ENCODE measurements around the gene SLC22A1.
"Not testable (repeated sequence)": the region's sequence is repeated elsewhere in the genome, so short reads cannot be mapped to it uniquely, and the experiment has no call there.

Gene SLC22A1

DNA sequence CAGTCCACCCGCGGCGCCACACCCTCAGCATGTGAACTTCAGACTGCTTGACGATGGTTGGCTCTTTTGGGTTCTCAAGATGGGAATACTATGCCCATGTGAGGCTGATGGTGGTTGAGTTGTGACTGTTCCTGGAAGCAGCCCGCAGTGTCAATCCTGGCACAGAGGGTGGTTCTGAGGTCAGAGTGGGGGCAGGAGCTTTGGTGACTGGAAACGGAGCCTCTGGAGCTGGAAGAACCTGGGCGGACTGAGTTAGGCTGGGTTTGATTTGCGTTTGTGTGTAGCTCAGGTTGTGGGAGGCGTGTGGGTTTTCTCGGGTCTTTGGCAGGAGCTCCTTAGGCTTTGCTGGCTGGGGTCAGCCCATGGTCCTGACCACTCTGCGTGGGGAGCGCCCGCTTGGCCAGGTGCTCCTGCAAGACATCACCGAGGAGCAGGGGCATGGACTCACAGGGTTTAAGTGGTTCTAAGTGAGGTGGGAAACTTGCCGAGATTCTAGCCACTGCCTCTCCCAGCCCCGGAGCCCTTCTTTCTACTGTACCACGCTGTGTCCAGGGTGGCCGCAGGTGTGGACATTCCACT, 37.3 kb upstream of the SLC22A1 start:
- Histone ChIP-seq H3K4me3 (ENCODE audit: low read length) (no peak overlapping the region), H3K9me3 (ENCODE audit: control insufficient read depth, insufficient read depth, low read length) (no peaks in the 10 kb centered on the region; the same call in 1 of the 2 replicates), H3K27me3 (ENCODE audit: control insufficient read depth, insufficient read depth, low read length) (no peaks in the 10 kb centered on the region), H3K4me1 (ENCODE audit: control insufficient read depth, insufficient read depth, low read length) (no peaks in the 10 kb centered on the region), H3K27ac (ENCODE audit: low read length) (no peak overlapping the region), H3K36me3 (ENCODE audit: control insufficient read depth, insufficient read depth, low read length) (peaks cover 36% of the 10 kb centered on the region)
- no peak for DNase-seq (ENCODE audit: low read depth, low spot score)
- no CpG with 5 or more reads among the region's 18 CpGs for WGBS (ENCODE audit: insufficient coverage, insufficient read length)

DNA sequence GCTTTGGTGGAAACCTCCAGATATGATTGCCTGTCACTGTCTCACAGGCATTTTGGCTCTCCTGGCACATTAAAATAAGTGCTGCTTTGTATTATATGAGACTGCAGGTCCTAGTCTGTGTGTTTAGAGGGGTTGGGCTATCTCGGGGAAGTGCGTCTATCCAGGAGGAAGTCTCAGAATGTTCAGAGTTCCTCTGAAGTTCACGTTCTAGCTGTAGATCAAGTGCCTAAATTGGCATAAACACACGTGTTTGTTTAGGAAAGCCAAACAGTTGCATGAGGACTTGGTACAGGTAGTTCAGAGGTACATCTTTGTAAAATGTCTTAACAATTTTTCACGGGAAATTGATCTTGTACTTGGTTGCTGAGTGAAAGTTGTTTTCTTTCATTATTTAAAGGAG, 36.4 kb upstream of the SLC22A1 start:
- Histone ChIP-seq H3K27ac (ENCODE audit: low read length) (no peak overlapping the region), H3K27me3 (ENCODE audit: control insufficient read depth, insufficient read depth, low read length) (no peaks in the 10 kb centered on the region), H3K4me3 (ENCODE audit: low read length) (no peak overlapping the region), H3K9me3 (ENCODE audit: control insufficient read depth, insufficient read depth, low read length) (no peaks in the 10 kb centered on the region), H3K36me3 (ENCODE audit: control insufficient read depth, insufficient read depth, low read length) (peaks cover 27% of the 10 kb centered on the region), H3K4me1 (ENCODE audit: control insufficient read depth, insufficient read depth, low read length) (no peaks in the 10 kb centered on the region)
- no peak for DNase-seq (ENCODE audit: low read depth, low spot score)
- WGBS (ENCODE audit: insufficient coverage, insufficient read length) = no CpG with 5 or more reads among the region's 5 CpGs

DNA sequence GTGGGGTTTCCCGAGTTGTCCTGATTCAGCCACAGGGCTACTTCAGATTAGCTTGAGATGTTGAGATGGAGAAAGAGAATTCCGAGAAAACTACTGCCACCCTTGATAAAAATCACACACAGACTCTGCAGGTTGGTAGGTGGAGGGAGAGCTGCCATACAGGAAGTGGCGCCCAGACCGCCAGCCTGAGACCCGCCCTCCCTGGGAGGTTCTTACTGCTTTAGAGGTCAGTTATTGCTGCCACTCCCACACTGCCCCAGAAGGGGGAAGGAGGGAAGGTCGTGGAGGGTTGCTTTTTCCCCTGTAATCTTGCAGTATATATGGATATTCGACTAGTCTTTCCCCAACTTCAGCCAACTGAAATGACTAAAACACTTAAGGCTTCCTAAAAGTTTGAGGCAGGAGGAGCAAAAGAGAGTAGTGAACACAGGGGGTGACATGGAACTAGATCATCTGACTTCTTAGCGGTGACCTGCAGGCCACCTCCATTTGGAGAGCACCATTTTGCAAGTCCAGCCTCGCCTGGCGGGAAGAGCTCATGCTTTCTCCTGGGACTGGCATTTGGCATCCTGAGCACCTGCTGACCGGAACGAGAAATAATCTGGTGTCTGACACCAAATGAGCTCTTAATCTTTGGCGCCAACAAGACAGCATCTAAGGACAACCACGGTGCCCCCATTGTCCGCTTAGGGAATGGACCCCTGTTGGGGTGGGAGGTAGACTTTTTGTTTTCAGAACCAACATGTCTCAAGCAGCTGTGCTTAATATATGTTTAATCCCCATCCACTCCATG, 35.7 kb upstream of the SLC22A1 start:
- H3K4me1 ChIP-seq (ENCODE audit: control insufficient read depth, insufficient read depth, low read length) = no peaks in the 10 kb centered on the region
- no CpG with 5 or more reads among the region's 15 CpGs for WGBS (ENCODE audit: insufficient coverage, insufficient read length)
- no peaks in the 10 kb centered on the region for H3K27me3 ChIP-seq (ENCODE audit: control insufficient read depth, insufficient read depth, low read length)
- no peaks in the 10 kb centered on the region for H3K9me3 ChIP-seq (ENCODE audit: control insufficient read depth, insufficient read depth, low read length)
- DNase-seq (ENCODE audit: low read depth, low spot score) = no peak
- H3K36me3 ChIP-seq (ENCODE audit: control insufficient read depth, insufficient read depth, low read length) = peaks cover 27% of the 10 kb centered on the region
- H3K4me3 ChIP-seq (ENCODE audit: low read length) = no peak overlapping the region
- no peak overlapping the region for H3K27ac ChIP-seq (ENCODE audit: low read length)

DNA sequence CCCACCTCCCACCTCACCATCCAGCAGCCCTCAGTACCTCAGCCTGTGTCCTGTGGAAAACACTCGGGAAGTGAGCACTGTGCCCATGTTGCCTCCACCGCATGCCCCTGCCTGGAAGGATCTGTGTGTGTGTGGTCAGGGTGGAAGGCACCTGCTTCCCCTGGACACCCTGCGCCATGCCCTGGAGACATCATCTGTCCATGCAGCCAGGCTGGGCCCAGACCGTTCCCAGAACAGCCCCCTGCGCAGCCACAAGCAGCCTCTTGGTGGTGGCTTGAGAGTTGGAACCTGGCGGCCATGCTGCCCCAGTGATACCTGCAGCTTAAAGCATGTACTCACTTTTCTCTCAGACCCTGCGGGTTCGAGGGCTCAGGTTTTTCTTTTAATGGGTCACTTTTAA, 34.9 kb upstream of the SLC22A1 start:
- no peaks in the 10 kb centered on the region for H3K9me3 ChIP-seq (ENCODE audit: control insufficient read depth, insufficient read depth, low read length)
- no peak overlapping the region for H3K4me3 ChIP-seq (ENCODE audit: low read length)
- H3K27me3 ChIP-seq (ENCODE audit: control insufficient read depth, insufficient read depth, low read length) = no peaks in the 10 kb centered on the region
- peaks cover 30% of the 10 kb centered on the region for H3K36me3 ChIP-seq (ENCODE audit: control insufficient read depth, insufficient read depth, low read length)
- no peak overlapping the region for H3K27ac ChIP-seq (ENCODE audit: low read length)
- DNase-seq (ENCODE audit: low read depth, low spot score) = no peak
- H3K4me1 ChIP-seq (ENCODE audit: control insufficient read depth, insufficient read depth, low read length) = no peaks in the 10 kb centered on the region
- no CpG with 5 or more reads among the region's 8 CpGs for WGBS (ENCODE audit: insufficient coverage, insufficient read length)

DNA sequence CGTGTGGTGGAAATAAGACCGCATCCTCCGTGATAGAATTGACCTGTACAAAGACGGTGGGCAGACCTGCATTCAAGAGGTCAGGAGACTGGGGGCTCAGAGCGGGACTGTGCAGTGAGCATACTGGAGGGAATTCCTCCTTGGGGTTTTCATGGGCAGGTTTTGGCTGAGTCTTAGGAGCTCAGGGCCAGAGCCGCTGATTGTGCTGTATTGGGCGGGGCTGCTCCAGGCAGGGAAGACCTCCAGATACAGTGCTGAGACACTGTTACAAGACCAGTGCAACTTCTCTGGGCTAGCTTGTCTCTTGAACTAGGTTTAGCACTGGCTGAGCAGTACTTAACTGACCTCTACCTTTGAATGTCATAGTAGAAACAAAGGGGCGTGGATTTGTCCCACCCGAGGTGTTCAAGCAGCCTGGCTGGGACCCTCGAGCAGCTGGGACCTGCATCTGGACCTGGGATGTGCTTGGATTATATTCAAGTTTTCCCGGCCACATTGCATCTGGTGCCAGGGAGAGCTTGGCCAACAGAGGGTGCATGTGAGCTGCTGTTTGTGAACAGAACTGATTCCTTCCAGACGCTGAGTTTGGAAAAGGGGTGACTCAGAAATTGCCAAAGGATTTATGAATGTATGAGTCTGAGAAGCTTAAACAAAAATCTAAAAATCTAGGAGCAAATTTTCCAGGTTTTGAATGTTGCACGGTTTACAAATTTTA, 33.4 kb upstream of the SLC22A1 start:
- no peaks in the 10 kb centered on the region for H3K27me3 ChIP-seq (ENCODE audit: control insufficient read depth, insufficient read depth, low read length)
- no CpG with 5 or more reads among the region's 13 CpGs for WGBS (ENCODE audit: insufficient coverage, insufficient read length)
- no peaks in the 10 kb centered on the region for H3K4me1 ChIP-seq (ENCODE audit: control insufficient read depth, insufficient read depth, low read length)
- no peaks in the 10 kb centered on the region for H3K9me3 ChIP-seq (ENCODE audit: control insufficient read depth, insufficient read depth, low read length)
- peaks cover 39% of the 10 kb centered on the region for H3K36me3 ChIP-seq (ENCODE audit: control insufficient read depth, insufficient read depth, low read length)
- no peak overlapping the region for H3K27ac ChIP-seq (ENCODE audit: low read length)
- DNase-seq (ENCODE audit: low read depth, low spot score) = no peak
- H3K4me3 ChIP-seq (ENCODE audit: low read length) = no peak overlapping the region

DNA sequence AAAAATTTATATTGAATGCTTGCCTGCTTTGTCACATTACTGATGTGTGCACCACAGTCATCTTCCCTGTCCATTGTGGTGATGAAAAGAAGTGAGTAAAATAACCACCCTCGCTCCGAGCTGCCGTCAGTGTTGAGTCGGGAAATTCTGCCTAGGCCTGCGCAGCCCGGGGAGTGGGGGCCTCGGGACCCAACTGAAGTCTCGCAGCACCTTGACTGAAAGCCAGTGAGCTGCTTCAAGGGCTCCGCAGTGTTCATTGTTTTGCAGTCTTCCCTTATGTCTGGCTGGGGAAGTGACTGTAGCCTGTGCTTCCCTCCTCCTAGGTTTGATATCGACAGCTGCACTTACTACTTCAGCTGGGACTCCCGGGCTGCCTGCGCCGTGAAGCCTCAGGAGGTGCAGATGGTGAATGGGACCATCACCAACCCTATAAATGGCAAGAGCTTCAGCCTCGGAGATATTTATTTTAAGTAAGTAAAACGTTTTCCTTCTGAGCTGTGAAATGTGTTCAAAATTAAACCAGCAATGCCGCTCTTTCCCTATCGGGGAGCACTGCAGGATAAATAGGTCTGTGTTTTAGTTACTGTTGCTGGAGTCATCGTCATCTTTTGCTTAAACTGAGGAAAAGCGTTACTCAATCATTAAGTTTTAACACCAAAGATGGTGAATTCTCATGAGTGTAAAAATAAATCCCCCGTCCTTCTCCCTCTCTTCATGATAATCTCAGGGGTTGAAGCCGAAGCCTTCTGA, 32.7 kb upstream of the SLC22A1 start:
- H3K4me3 ChIP-seq (ENCODE audit: low read length) = no peak overlapping the region
- H3K27me3 ChIP-seq (ENCODE audit: control insufficient read depth, insufficient read depth, low read length) = no peaks in the 10 kb centered on the region
- no peaks in the 10 kb centered on the region for H3K9me3 ChIP-seq (ENCODE audit: control insufficient read depth, insufficient read depth, low read length)
- peaks cover 41% of the 10 kb centered on the region for H3K36me3 ChIP-seq (ENCODE audit: control insufficient read depth, insufficient read depth, low read length)
- no peak for DNase-seq (ENCODE audit: low read depth, low spot score)
- no CpG with 5 or more reads among the region's 21 CpGs for WGBS (ENCODE audit: insufficient coverage, insufficient read length)
- no peaks in the 10 kb centered on the region for H3K4me1 ChIP-seq (ENCODE audit: control insufficient read depth, insufficient read depth, low read length)
- H3K27ac ChIP-seq (ENCODE audit: low read length) = no peak overlapping the region

DNA sequence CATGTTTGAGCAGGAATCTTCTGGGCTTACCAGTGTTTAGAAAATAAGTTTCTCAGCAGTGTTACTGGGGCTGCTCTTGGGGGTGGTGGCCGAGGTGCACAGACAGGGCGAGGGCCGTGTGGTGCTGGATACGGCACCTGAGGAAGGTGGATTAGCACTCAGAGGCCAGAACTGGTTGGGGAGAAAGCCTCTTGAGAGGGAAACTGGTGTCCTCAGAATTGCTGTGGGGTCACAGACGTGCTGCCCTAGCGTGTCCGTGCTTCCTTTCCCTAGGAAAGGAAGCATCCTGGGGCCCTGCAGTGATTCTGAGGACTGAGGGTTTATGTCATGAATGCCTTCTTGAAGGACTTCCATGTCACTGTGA, 32.1 kb upstream of the SLC22A1 start:
- H3K9me3 ChIP-seq (ENCODE audit: control insufficient read depth, insufficient read depth, low read length) = no peaks in the 10 kb centered on the region
- no peak for DNase-seq (ENCODE audit: low read depth, low spot score)
- H3K4me1 ChIP-seq (ENCODE audit: control insufficient read depth, insufficient read depth, low read length) = no peaks in the 10 kb centered on the region
- no CpG with 5 or more reads among the region's 7 CpGs for WGBS (ENCODE audit: insufficient coverage, insufficient read length)
- H3K36me3 ChIP-seq (ENCODE audit: control insufficient read depth, insufficient read depth, low read length) = peaks cover 35% of the 10 kb centered on the region
- no peak overlapping the region for H3K27ac ChIP-seq (ENCODE audit: low read length)
- no peaks in the 10 kb centered on the region for H3K27me3 ChIP-seq (ENCODE audit: control insufficient read depth, insufficient read depth, low read length)
- no peak overlapping the region for H3K4me3 ChIP-seq (ENCODE audit: low read length)

DNA sequence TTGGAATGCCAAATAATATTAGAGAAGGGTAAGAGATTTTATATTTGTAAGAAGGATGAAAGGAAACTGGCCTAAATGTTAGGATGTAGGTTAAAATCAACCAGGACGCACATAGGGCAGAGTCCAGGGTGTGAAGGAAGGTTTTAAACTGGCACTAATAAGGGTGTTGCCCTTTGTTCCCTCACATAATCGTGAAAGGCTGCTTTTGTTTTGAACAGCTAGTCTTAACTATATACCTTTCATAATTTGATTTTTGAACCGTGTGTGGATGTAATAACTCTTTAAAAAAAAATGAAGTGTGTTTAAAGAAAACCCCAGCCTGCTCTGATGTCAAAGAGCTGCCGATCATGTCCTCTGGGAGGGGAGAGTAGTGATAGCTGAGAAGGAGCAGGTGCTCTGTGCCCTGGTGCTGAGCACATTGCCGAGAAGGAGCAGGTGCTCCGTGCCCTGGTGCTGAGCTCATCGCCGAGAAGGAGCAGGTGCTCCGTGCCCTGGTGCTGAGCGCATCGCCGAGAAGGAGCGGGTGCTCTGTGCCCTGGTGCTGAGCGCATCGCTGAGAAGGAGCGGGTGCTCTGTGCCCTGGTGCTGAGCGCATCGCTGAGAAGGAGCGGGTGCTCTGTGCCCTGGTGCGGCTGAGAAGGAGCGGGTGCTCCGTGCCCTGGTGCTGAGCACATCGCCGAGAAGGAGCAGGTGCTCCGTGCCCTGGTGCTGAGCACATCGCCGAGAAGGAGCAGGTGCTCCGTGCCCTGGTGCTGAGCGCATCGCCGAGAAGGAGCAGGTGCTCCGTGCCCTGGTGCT, 31.0 kb upstream of the SLC22A1 start:
- WGBS (ENCODE audit: insufficient coverage, insufficient read length) = no CpG with 5 or more reads among the region's 32 CpGs
- H3K27ac ChIP-seq (ENCODE audit: low read length); H3K27me3 ChIP-seq (ENCODE audit: control insufficient read depth, insufficient read depth, low read length); H3K9me3 ChIP-seq (ENCODE audit: control insufficient read depth, insufficient read depth, low read length); DNase-seq (ENCODE audit: low read depth, low spot score); H3K4me1 ChIP-seq (ENCODE audit: control insufficient read depth, insufficient read depth, low read length); H3K4me3 ChIP-seq (ENCODE audit: low read length): not testable (repeated sequence)
- peaks cover 30% of the 10 kb centered on the region for H3K36me3 ChIP-seq (ENCODE audit: control insufficient read depth, insufficient read depth, low read length)

DNA sequence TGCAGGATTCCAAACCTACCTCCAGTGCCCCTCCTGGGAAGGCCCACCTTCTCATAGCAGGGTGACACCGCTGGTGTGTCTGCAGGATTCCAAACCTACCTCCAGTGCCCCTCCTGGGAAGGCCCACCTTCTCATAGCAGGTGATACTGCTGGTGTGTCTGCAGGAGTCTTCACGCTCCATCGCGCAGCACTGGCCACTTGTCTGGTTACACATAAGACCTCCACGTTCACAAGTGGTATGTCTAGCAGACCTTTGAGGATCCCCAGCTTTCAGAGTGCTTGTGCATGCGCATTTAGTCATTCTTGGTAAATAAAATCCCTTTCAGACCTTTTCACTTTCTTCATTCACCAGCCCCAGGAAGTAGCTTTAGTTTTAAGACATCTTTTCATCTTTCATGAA, 29.4 kb upstream of the SLC22A1 start:
- not testable (repeated sequence) for H3K9me3 ChIP-seq (ENCODE audit: control insufficient read depth, insufficient read depth, low read length); H3K27me3 ChIP-seq (ENCODE audit: control insufficient read depth, insufficient read depth, low read length); DNase-seq (ENCODE audit: low read depth, low spot score); H3K27ac ChIP-seq (ENCODE audit: low read length); H3K4me3 ChIP-seq (ENCODE audit: low read length); H3K4me1 ChIP-seq (ENCODE audit: control insufficient read depth, insufficient read depth, low read length)
- WGBS (ENCODE audit: insufficient coverage, insufficient read length) = no CpG with 5 or more reads among the region's 6 CpGs
- H3K36me3 ChIP-seq (ENCODE audit: control insufficient read depth, insufficient read depth, low read length) = peaks cover 29% of the 10 kb centered on the region

DNA sequence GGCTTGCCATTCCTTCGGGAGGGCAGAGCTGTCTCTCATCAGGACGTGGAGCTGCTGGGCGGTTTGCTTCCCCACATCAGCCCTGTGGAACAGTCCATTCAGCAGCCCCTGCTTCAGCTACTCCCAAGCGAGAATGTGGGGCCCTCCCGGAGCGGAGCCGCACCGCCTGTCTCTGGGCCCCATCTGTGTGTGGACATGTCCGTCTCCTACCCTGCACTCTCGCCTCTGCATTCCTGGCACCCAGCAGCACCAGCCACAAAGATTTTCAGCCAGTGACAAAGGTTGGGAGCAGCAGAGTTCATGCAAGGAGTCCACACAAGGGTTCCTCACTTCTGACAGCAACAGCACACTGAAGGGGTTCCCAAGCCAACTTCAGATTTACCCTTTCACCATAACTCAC, 29.0 kb upstream of the SLC22A1 start:
- WGBS (ENCODE audit: insufficient coverage, insufficient read length) = no CpG with 5 or more reads among the region's 10 CpGs
- Histone ChIP-seq H3K4me3 (ENCODE audit: low read length) (no peak overlapping the region), H3K9me3 (ENCODE audit: control insufficient read depth, insufficient read depth, low read length) (no peaks in the 10 kb centered on the region), H3K4me1 (ENCODE audit: control insufficient read depth, insufficient read depth, low read length) (no peaks in the 10 kb centered on the region), H3K27me3 (ENCODE audit: control insufficient read depth, insufficient read depth, low read length) (no peaks in the 10 kb centered on the region), H3K36me3 (ENCODE audit: control insufficient read depth, insufficient read depth, low read length) (peaks cover 29% of the 10 kb centered on the region), H3K27ac (ENCODE audit: low read length) (no peak overlapping the region)
- DNase-seq (ENCODE audit: low read depth, low spot score) = no peak

Measured in iPS DF 6.9 (cell line).